RWPE1 (cell line): ENCODE data around the gene HSD17B2.

Source experiments
- CTCF ChIA-PET: fragments of 350-600 bp; sonication (Branson Sonifier 250); formaldehyde crosslinking; extraction: SDS; loops from one replicate; lab custom pipeline; 2021; lab: Yijun Ruan, JAX
- POLR2A ChIA-PET: fragments of 400-600 bp; formaldehyde crosslinking; extraction: SDS; loops from one replicate; lab custom pipeline; 2020; ENCODE audit warnings: antibody characterized with exemption; ENCODE audit not compliant: low non-redundant PET; lab: Yijun Ruan, JAX
- DNase-seq: peaks from one replicate; pipeline ENCODE4 v3.0.0; 2012; ENCODE audit warnings: low spot score
- H3K27ac ChIP-seq: fragments of 450-650 bp; 2 replicates; pipeline ENCODE4 v1.5.1; 2017
- TF ChIP-seq, protein P1 (sequence below): fragments of 450-650 bp; conservative IDR thresholded peaks from 2 replicates; pipeline ENCODE4 v1.5.1; 2017; ENCODE audit warnings: low read depth, mild to moderate bottlenecking

HSD17B2 gene

DNA sequence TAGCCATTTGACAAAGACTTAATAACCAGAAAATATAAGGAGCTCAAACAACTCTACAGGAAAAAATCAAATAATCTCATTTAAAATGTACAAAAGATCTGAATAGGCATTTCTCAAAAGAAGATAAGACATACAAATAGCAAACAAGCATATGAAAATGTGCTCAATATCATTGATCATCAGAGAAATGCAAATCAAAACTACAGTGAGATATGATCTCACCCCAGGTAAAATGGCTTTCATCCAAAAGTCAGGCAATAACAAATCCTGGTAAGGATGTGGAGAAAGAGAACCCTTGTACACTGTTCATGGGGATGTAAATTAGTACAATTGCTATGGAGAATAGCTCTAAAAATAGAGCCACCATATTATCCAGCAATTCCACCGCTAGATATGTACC lies 43.1 kb downstream of the HSD17B2 start:
- H3K27ac ChIP-seq: no peak overlapping the region
- CTCF ChIA-PET: no interaction called here
- POLR2A ChIA-PET: no interaction called here
- no peak for DNase-seq
- TF ChIP-seq, protein P1, sequence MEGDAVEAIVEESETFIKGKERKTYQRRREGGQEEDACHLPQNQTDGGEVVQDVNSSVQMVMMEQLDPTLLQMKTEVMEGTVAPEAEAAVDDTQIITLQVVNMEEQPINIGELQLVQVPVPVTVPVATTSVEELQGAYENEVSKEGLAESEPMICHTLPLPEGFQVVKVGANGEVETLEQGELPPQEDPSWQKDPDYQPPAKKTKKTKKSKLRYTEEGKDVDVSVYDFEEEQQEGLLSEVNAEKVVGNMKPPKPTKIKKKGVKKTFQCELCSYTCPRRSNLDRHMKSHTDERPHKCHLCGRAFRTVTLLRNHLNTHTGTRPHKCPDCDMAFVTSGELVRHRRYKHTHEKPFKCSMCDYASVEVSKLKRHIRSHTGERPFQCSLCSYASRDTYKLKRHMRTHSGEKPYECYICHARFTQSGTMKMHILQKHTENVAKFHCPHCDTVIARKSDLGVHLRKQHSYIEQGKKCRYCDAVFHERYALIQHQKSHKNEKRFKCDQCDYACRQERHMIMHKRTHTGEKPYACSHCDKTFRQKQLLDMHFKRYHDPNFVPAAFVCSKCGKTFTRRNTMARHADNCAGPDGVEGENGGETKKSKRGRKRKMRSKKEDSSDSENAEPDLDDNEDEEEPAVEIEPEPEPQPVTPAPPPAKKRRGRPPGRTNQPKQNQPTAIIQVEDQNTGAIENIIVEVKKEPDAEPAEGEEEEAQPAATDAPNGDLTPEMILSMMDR: no peak

DNA sequence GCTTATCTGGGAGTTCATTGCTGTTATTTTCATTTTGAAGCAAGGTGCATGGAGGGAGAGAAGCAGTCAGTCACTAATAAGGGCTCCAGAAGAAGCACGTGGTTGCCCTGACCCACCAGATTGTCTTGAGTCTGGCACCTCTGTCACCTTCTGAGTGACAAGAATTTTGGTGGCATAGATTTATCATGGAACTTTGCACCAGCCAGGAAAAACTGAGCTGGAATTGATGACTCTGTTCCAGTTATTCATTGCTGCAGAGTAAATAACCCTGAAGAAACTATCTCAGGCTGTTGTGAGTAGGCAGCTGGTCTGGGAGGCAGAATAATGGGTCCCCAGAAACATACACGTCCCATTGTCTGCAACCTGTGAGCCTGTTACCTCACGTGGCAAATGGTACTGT lies 44.8 kb downstream of the HSD17B2 start:
- POLR2A ChIA-PET: no interaction called here
- CTCF ChIA-PET: interaction anchor here (0.5 kb wide), 1 partner anchor 1514 kb away, joined by 3 read pairs; no protein-coding TSS in a partner anchor
- TF ChIP-seq, protein P1: no peak
- DNase-seq: no peak
- no peak overlapping the region for H3K27ac ChIP-seq

DNA sequence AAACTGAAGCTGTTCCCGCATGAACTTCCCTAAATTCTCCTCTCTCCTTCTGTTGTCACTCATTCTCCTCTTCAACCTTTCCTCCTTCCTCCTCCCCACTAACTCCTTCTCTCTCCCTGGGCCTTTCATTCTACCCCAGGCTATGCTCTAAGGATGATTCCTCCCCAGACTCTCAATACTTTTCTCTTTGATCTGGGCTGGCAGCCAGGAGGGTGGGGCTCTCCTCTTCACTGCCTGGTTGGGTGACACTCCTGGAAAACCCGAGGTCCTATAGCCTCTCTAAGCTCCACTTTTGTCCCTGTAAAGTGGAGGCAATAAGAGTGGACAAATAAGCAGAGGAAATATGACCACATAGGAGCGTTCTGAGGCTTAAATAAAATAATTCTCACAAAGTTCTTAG lies 46.2 kb downstream of the HSD17B2 start:
- no peak overlapping the region for H3K27ac ChIP-seq
- TF ChIP-seq, protein P1: no peak
- CTCF ChIA-PET: no interaction called here
- no peak for DNase-seq
- POLR2A ChIA-PET: no interaction called here

DNA sequence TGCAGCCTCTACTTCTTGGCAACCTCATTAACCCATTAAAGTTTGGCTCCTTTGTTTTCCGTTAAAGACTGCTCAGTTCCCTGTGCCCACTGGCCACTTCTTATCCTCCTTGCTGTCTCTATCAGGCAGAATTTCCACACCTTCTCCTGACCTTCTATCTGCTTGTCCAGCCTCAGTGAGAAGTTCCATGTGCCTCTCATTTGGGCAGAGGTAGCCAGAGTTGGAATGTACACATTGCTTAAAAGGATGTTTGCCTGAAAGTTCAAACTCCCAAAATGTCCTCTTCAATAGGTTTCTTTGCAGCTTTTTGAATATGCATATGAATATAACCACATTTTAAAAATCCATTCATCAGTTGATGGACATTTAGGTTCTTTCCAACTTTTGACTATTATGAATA lies 47.0 kb downstream of the HSD17B2 start:
- no peak overlapping the region for H3K27ac ChIP-seq
- no peak for DNase-seq
- TF ChIP-seq, protein P1: no peak
- ChIA-PET POLR2A (no interaction called here), CTCF (no interaction called here)

DNA sequence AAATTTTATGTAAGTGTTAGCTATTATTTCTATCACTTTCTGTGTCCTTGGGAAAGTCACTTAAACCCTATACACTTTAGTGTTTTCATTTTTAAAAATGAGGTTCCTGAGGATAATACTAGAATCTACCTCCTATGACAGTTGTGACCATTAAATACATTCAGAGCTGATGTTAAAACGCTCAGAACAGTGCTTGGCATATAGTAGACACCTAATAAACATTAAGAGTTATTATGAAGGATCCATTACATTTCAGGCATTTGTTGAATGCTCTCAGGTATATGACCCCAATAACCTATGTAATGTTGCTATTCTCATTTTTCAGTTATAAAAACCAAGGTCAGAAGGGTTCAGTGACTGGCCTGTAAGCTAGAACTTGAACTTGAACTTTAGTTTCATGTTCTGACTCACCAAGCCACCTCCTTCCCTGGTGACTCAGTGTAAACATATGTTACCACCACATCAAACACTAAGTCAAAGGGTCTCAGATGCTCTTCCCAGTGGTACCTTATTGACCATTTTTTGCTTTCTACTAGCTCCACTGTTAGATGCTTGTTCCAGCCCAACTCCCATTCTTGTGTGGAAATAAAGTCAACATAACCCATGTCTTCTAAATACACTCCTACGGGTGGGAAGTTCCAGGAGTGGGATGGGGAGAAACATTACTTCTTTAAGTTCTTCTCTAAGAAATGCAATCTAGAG lies 47.6 kb downstream of the HSD17B2 start:
- POLR2A ChIA-PET: no interaction called here
- DNase-seq: peak; percentile 59
- CTCF ChIA-PET: no interaction called here
- H3K27ac ChIP-seq: no peak overlapping the region
- TF ChIP-seq, protein P1: no peak

- ChIA-PET POLR2A (no interaction called here), CTCF (no interaction called here)
- TF ChIP-seq, protein P1: no peak
- no peak overlapping the region for H3K27ac ChIP-seq
- DNase-seq: no peak
Measured at GRCh38 chr16:82083710-82084353, 48.8 kb downstream of the HSD17B2 start.
